CD4-positive, alpha-beta T cell treated with Interleukin-4 for 4 hours (primary cell): ENCODE data around the gene SLC35D2.
A peak's percentile ranks its signal among the peaks of the same experiment; 100 is the strongest.

Source experiments
- DNase-seq: peaks from one replicate; pipeline ENCODE4 v3.0.0-alpha.2; 2020

The SLC35D2 gene

DNA sequence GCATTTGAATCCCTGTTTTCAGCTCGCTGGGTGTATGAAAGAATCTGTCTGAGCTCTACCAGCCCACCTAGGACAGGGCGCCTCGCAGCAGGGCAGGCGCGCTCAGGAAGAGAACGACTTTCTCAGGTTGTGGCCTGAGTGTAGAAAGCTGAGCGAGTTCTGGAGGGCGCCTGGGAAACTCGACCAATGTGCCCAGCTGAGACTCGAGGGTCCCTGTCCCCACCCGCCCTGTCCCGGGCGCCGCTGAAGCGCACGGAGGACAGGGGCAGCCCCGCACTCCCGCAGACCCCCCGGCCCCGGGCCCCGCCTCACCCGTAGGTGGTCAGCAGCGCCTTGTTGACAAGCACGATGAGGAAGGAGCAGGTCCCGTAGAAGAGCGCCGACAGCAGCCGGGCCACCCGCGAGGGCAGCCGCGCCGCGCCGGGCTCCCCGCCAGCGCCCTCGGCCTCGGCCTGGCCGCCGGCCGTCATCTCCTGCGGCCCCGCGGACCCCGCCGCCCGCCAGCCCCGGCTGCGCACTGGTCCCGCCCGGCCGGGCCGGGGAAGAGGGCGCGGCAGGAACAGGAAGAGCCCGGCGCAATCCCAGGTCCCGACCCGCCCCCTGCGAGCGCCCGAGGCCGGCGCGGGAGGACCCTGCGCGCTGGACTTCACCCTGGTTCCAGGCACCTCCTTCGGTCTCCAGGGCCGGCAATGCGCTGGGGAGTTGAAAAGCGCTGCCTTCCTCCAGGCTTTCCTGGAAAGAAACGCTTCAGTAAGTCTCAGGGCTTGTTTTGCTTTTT is at the start of gene SLC35D2:
SLC35D2 (minus strand) TSS at position 547 of the 778 bp plus-strand sequence; CDS start at position 470, 77 bp downstream.
- DNase-seq, result peak; percentile 7

DNA sequence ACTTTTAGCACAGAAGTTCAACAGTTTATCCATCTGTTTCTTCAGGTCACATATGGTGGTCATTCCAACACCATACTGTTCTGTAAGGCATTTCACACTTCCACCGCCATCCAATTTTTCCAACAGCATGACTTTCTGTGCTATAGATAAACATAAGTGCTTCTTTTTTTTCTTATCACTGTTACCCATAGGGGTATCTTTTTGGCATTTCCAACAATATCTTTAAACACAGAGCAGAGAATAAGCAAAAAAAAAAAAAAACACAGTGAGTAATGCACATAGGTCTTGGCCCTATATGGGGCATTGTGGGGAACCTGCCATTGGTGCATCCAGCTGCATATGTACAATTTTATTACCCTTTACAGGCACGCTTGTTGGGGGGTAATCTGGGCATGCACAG is 46.9 kb upstream of the SLC35D2 start:
- DNase-seq, result no peak

DNA sequence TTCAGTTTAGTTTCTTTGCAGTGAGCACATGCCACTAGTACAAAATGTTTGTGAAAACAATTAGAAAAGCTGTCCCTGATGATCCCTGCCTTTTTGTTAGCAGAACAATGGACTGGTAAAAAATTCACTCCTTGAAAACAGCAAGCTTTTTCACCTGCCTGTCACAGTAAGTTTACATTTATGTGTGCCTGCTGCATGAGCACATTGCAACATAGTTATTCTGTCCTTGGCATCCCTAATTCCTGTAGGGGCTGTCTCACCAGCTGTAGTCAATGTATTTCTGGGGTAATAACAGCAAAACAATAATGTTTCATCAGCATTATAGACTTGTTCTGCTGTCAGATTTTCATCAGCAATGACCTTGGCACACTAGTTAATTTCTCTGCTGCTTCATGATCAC is 46.2 kb upstream of the SLC35D2 start:
- no peak for DNase-seq

DNA sequence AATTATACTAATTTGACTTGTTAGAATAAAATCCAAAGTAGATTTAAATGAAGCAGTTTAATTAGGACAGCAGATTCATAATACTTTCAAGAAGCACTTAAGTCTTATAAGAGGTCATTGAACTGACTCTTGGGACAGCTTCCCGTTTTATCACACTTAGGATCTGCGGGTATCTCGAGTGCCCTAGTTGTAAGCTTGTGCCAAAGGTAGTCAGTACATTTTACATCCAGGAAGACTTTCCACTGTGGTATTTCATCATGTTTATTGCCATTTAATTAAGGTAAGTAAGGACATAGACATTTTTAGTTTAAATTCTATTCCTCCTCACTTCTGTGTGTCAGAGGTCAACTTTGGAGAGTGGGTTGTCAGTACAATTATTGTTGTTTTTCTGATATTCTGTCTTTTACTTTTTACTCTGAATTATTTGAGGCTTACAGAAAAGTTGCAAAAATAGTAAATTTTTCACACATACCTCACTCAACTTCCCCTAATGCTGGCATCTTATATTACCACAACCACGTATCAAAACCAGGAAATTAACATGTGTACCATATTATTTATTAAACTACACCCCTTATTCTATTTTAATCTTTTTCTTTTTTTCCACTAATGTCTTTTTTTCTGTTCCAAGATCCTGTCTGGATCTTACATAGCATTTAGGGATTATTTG is 42.1 kb upstream of the SLC35D2 start:
- peak; percentile 38 for DNase-seq

DNA sequence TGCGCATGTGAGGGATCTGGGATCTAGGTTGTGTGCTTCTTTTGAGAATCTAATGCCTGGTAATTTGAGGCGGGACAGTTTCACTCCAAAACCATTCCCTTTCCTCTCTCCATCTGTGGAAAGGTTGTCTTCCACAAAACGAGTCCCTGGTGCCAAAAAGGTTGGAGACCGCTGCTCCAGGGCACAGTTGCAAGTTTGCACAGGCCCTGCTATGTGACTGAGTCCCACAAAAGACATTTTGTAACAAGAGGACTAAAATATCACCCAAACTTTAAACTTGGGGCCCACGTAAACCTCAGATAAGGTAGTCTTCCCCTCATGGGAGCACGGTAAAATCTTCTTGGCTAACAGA is 40.5 kb upstream of the SLC35D2 start:
- DNase-seq, result no peak

DNA sequence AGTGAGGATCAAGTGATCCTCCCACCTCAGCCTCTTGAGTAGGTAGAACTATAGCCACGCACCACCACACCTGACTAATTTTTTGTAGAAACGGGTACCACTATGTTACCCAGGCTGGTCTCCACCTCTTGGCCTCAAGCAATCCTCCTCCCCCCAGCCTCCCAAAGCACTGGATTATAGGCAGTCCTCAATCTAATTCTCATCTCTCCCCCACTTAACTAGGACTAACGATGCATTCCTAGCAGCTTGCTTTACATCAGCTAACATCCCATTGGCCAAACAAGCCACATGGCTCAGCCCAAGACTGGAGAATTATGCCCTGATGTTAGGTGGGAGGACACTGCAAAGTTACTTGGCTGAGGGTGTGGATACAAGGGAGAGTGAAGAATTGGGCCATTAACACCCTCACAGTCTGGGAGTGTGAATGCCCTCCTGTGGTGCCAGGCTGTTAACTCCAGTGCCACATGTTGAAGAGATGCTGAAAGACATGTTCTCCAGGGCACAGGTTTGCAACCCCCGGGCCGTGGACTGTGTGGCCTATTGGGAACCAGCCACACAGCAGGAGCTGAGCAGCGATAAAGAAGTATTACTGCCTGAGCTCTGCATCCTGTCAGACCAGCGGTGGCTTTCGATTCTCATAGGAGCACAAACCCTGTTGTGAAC is 39.9 kb upstream of the SLC35D2 start:
- no peak for DNase-seq

DNA sequence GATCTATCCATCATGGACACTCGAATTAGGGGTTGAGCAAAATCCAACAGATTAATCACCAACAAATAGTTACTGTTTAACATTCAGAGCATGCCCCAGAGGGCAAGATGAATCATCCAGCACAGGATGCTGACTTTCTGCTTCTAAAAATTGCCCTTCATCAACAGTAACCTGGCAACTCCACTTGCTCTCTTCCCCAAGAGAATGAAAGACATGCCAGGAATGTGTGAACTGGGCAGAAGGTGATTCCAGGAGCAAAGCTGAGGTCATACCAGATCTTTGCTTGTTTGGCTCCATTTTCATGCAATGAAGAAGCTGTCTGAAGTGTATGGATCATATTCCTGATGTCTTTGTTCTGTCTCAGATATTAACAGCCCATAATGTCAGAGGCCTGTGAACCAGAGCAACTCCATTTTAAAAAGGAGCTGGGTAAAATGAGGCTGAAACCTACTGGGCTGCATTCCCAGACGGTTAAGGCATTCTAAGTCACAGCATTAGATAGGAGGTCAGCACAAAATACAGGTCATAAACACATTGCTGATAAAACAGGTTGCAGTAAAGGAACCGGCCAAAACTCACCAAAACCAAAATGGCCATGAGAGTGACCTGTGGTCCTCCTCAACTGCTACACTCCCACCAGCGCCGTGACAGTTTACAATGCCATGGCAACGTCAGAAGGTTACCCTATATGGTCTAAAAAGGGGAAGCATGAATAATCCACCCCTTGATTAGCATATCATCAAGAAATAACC is 37.1 kb upstream of the SLC35D2 start:
- peak; percentile 63 for DNase-seq

DNA sequence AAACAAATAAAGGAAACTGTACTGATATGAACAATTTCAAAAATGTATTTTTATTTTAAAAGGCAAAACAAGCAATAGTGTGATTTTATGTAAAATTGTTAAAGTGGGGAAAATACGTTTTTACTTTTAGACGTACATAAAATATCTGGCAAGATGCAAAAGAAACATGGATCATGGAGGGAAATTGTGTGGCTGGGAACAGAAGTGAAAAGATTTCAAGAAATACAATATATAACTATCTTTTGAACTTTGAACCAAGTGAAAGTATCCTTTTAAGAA is 36.1 kb upstream of the SLC35D2 start:
- no peak for DNase-seq

DNA sequence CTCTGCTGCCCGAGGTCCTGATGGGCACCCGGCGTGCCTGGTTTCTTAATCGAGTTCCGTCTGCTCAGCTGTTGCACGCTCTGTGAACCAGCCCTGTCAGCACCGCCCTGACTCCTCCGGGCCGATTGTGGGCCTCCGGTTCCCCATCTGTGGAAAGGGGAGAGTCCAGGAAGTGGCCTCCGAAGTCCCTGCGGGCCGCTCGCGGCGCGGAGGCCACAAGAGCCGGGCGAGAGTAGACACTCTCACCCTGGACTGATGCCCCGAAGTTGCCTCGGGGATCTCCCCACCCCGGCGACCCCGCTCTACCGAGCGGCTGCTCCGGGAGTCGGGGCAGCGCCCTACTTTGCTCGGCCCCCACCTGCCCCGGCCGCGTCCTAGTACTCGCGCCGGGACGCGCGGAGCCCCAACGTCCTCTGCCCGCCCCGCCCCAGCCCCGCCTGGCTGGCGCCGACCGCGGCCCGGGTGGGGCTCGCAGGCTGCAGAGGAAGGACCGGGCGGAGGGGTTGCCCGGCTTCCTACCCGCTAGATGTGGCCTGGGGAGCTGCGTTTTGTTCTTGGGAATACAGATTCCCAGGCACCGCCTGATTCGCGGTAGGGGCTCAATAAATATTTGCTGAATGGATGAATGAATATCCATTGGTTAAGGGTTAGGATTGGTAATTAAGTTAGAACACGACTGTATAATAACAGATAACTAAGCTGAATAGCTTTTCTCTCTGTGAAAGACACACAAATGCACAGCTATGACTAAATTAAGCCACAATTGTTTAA is 35.6 kb upstream of the SLC35D2 start:
- peak; percentile 55 for DNase-seq

DNA sequence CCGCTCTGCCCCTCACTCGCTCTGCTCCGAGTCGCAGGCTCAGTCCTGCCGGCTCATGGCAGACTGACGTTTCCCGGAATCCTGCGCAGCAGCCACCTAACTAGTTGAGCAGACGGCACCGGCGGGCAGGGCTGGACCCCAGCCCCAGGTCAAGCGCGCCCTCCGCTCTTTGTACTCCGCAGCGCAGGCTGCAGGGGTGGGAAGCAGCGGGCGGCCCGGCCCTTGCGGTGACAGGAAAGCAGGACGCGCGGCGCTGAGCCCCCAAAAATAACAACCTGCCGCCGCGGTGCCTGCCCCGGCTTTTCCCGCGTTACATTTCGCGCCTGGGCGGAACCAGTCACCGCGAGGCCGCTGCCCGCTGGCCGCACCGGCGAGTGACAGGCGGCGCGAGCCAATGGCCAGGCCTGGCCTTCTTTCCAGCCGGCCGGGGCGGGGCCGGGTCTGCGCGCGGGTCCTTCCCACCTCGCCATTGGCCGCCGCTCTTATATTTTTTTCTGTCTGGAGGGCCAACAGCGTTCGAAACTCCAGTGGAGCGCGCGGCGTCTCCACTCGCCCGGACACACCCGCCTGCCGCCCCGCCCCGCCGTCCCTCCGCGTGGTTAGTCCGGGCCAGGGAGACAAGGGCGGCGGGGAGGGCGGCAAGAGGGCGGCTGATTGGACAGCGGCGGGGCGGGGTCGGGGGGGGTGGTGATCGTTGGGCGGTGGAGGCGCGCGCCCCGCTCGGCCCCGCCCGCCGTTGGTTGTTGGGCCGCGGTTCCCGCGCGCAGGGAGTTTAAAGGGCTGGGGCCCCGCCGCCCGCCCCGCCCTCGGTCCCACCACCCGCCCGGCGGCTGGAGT is 34.8 kb upstream of the SLC35D2 start, which contains the start of gene ZNF367:
ZNF367 (minus strand) TSS at position 288 of the 837 bp plus-strand sequence. CDS start 338 bp downstream, outside the sequence.
- peak; percentile 96 for DNase-seq

DNA sequence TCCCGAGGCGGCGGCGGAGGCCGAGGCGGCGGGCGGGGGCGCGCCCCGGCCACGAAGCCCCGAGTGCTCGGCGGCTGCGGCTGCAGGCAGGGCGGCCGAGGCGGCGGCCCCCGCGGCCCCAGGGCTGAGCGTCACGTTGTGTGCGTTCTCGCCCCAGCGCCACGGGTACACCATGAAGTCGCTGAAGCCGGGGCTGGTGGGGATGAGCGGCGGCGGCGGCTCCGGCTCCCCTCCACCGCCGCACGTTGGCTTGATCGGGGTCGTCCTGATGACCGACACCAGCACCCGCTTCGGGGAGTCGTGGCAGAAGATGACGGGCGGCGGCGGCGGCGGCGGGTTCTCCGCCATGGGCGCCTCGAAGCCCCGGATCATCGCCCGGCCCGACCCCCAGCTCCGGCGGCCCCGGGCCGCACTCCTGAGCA is 34.2 kb upstream of the SLC35D2 start:
- peak; percentile 19 for DNase-seq

DNA sequence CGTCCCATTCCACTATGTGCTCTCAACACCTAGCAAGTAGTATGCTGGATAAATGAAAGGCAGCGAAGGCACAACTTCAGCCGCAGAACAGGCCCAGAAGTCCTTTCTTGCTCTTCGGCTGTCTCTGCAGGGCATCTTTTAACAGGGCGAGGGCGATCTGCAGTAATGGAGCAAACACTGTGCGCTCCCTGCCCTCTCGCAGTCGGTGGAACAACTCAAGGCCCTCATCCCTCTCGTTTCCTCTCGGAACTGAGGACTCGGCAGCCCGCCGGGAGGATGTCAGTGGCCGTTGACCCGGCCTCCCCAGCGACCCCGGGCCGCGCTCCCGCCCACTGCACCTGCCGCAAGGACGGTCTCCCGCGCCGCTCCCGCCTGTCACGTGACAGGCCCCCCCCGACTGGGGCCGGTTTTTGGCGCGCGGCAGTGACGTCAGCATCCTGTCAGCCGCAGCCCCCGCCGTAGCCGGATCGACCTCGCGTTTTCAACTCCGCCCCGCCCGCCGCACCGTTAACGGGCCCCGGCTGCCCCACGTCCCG is 33.6 kb upstream of the SLC35D2 start:
- DNase-seq, result peak; percentile 88

DNA sequence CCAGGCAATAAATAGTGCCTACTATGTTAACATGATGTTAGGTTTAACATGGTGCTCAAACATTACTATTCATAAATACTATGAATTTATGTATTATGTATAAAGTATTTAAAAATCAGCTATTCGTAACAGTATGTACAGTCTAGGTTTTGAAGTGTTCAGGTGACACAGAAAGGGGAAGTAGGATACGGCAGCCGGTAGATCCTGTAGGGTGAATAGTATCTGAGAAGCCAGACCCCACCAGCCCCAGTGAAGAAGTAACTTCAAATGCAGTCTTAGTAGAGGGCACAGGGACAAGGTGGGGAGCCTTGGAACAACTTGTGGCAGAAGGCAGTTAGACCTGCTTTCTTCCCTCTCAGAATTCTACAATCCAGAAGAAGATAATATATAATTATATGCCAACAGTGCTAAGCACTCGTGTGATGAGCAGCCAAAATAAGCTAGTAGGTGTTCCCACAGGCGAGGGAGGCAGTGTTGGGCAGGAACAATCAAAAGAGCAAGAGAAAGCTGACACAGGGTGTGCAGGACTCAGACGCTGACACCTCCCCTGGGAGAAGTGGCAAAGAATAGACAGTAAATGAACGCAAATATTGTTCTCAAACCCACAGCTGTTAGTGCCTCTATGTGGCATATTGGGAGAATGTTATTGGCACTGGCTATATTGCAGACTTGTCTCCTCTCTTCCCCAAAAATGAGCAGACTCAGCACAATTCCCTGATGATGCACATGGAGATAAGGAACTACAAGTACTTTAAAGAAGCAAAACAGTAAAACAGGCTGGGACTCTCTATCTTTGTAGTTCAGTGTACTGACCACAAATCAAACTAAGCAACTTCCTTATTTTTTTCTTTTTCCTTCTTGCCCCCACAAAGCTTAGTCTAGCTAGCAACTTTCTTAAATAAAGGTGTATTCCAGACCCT is 30.1 kb upstream of the SLC35D2 start:
- peak; percentile 33 for DNase-seq

DNA sequence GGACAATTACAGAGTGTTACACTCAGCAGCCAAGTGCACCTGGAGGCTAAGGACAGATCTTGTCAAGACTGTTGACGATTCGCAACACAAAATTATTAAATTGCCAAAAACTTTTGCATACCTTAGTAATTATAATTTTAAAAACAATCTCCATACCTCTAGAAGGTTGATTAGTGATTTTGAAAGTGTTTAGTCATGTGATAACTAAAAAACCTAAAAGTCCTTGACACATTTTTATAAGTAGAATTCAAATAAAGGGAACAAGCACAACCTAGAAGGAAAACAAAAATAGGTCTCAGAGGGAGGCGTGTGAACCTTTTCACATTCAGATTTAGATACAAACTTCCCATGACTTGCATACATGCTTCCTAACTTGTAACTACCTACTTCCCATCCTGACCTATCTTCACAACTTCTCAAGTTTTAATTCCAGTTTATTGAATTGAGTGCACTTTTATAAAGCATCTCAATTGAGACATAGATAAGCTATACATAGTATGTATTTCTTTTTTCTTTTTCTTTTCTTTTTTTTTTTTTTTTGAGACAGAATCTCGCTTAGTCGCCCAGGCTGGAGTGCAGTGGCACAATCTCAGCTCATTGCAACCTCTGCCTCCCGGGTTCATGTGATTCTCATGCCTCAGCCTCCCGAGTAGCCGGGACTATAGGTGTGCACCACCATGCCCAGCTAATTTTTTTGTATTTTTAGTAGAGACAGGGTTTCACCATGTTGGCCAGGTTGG is 28.8 kb upstream of the SLC35D2 start:
- no peak for DNase-seq

DNA sequence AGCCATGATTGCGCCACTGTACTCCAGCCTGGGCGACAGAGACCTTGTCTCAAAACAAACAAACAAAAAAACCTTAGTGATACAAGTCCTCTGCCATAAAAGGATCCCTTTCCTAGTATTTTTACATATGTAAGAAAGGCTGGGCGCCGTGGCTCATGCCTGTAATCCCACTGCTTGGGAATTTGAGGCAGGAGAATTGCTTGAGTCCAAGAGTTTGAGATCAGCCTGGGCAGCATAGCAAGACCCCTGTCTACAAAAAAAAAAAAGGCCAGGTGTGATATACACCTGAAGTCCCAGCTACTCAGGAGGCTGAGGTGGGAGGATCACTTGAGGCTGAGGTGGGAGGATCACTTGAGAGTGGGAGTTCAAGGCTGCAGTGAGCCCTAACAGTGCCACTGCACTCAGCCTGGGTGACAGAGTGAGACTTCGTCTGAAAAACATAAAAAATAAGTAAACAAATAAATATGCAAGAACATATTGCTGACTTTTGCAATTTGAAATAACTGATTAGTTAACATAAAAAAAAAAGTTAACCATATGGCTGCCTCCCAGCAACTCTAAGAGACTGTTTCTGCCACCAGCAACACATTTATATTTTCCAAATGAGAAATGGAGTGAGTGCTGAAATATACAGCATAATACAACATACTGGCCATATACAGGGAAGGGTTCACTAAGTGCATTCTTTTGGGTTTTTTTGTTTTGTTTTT is 27.8 kb upstream of the SLC35D2 start:
- DNase-seq, result no peak

DNA sequence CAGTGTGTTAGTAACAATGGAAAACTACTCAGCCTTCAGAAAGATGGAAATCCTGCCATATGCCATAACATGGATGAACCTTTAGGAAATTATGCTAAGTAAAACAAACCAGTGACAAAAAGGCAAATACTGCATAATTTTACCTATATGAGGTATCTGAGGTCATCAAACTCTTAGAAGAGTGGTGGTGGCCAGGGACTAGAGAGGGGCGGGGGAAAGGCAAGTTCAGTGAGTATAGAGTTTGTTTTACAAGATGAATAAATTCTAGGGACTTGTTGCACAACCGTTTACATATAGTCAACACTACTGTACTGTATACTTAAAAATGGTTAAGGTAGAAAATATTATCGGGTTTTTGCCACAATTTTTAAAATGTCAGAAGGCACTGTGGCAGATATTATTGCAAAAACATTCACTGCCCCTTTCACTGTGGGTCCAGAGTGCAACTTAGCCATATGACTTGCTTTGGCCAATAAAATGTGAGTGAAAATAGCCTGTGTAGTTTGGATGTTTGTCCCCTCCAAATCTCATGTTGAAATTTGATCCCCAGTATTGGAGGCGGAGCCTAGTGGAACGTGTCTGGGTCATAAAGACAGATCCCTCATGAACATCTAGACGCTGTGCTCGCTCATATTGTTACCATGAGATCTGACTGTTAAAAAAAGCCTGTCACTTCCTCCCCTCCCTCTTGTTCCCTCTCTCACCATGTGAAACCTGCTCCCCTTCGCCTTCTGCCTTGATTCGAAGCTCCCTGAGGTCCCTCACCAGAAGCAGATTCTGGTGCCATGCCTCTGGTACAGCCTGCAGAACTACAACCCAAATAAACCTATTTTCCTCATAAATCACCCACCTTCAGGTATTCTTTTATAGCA is 25.1 kb upstream of the SLC35D2 start:
- DNase-seq, result no peak

DNA sequence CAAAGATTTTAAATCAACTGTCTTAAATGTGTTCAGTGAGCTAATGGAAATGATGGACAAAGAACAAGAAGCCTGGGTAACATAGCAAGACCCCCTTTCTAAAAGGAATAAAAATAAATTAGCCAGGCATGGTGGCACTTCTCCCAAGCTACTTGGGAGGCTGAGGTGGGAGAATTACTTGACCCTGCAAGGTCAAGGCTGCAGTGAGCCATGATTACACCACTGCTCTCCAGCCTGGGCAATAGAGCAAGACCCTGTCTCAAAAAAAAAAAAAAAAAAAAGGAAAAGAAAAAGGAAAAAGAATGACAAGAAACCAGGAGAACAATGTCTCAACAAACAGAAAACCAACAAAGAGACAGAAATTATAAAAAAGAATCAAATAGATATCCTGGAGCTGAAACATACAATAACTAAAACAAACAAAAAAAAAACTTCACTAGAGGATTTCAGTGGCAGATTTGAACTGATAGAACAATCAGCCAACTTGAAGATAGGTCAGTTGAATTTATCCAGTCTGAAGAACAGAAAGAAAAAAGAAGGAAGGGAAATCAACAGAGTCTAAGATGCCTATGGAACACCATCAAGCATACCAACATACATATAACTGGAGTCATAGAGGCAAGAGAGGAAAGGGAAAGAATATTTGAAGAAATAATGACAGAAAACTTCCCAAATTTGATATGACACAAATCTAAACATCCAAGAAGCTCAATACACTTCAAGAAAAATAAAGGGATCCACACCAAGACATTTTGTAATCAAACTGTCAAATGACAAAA is 16.8 kb upstream of the SLC35D2 start:
- no peak for DNase-seq
